PFSK-1 (cell line): ENCODE measurements around the gene SEMA3B.

Source experiments
- POLR2AphosphoS5 ChIP-seq: IDR thresholded peaks from 2 replicates; pipeline ENCODE4 v1.6.1; 2012; ENCODE audit warnings: low read depth, mild to moderate bottlenecking, control low read depth, low read length, moderate library complexity
- REST ChIP-seq, 2 experiments: IDR thresholded peaks; 2 replicates each; pipeline versions ENCODE4 v1.6.1 to v1.8.0; 2011 to 2012; ENCODE audit warnings: low read depth in 2 of 2, low read length in 2 of 2, control low read depth in 1 of 2, inconsistent platforms in 1 of 2, mild to moderate bottlenecking in 1 of 2, moderate library complexity in 1 of 2; ENCODE audit not compliant: insufficient read depth in 1 of 2
- SIN3A ChIP-seq: IDR thresholded peaks from 2 replicates; pipeline ENCODE4 v1.6.1; 2012; ENCODE audit warnings: mild to moderate bottlenecking, low read length, moderate library complexity, borderline replicate concordance; ENCODE audit not compliant: insufficient read depth
- TAF1 ChIP-seq: IDR thresholded peaks from 2 replicates; pipeline ENCODE4 v1.6.1; 2012; ENCODE audit warnings: low read length, control low read depth, borderline replicate concordance; ENCODE audit not compliant: insufficient read depth

- TF ChIP-seq POLR2AphosphoS5 (no peak), TAF1 (no peak), SIN3A (no peak), REST (IDR thresholded peaks at IDR 0.05; ENCODE audit: insufficient read depth in 1 of 2, low read depth in 2 of 2, low read length in 2 of 2) (no peak)
Measured at GRCh38 chr3:50269460-50269859, 513 bp downstream of the SEMA3B start.
